ENCODE measurements around the gene ZNF768.

DNA sequence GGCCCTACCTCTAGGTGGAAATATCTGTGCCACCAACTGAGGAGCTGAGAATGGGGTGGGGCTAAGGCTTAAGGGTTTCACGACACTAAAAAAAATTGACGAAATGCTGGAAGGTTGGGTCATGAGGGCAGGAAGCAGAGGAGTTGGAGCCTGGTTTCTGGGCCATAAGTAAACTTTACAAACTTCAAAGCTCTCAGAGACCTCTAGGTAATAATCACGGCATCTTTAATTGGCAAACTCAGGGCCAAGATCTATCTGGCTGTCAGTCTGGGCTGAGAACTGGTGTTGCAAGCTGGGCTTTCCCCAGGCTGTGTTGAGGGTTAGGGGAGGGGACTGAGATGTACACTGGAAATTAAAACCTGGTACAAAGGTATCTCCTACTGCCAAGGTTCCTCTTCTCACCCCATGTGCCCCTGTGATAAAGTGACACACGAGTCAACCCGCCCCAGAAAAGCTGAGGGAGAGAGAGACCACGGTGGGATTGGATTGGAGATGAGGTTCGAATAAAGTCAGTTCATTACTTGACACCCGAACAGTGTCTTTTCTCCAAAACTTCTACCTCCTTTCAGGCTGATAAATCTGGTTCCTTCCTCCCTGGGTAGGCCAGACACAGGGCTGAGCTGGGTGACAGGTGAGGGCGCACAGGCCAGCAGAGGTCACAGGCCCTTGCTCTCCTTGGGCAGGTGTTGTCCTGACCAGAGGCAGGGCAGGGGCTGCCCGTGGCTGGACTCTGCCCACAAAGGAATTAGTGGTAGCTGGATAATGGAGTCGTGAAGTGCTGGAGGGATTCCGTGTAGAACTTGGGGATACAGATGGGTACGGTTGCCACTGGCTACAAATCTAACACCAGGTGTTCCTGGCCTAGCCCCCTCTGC lies 4.0 kb upstream of the ZNF768 start:
- TF ChIP-seq ZZZ3 (CRISPR knock-in tag; IDR thresholded peaks at IDR 0.05; ENCODE audit: borderline replicate concordance) (no peak), TARDBP (CRISPR knock-in tag; IDR thresholded peaks at IDR 0.05) (0 out of 2 replicates have a peak, but pooled peaks have one; percentile 54), TAF1 (CRISPR knock-in tag; IDR thresholded peaks at IDR 0.05) (no peak), FOXK2 (IDR thresholded peaks at IDR 0.05) (no peak), NCOR1 (IDR thresholded peaks at IDR 0.05; ENCODE audit: borderline replicate concordance, low read length) (no peak), KLF15 (CRISPR knock-in tag; IDR thresholded peaks at IDR 0.05; ENCODE audit: borderline replicate concordance) (no peak), POLR2AphosphoS5 (IDR thresholded peaks at IDR 0.05; ENCODE audit: low read depth, low read length) (0 out of 2 replicates have a peak, but pooled peaks have one; percentile 42), POLR2A (IDR thresholded peaks at IDR 0.05; ENCODE audit: insufficient read depth in 1 of 2, low read depth in 2 of 2, low read length in 2 of 2) (peak; percentile 11 to 35; a peak in 2 of 4 replicates), JUN (CRISPR knock-in tag; IDR thresholded peaks at IDR 0.05) (no peak), FIP1L1 (IDR thresholded peaks at IDR 0.05; ENCODE audit: borderline replicate concordance, insufficient read depth, low read depth, low read length) (no peak), RARA (CRISPR knock-in tag; IDR thresholded peaks at IDR 0.05) (no peak), NFYB (CRISPR knock-in tag; IDR thresholded peaks at IDR 0.05) (no peak)
- TF ChIP-seq, protein P1, sequence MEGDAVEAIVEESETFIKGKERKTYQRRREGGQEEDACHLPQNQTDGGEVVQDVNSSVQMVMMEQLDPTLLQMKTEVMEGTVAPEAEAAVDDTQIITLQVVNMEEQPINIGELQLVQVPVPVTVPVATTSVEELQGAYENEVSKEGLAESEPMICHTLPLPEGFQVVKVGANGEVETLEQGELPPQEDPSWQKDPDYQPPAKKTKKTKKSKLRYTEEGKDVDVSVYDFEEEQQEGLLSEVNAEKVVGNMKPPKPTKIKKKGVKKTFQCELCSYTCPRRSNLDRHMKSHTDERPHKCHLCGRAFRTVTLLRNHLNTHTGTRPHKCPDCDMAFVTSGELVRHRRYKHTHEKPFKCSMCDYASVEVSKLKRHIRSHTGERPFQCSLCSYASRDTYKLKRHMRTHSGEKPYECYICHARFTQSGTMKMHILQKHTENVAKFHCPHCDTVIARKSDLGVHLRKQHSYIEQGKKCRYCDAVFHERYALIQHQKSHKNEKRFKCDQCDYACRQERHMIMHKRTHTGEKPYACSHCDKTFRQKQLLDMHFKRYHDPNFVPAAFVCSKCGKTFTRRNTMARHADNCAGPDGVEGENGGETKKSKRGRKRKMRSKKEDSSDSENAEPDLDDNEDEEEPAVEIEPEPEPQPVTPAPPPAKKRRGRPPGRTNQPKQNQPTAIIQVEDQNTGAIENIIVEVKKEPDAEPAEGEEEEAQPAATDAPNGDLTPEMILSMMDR (CRISPR knock-in tag; IDR thresholded peaks at IDR 0.05): no peak
- TF ChIP-seq, protein P2, sequence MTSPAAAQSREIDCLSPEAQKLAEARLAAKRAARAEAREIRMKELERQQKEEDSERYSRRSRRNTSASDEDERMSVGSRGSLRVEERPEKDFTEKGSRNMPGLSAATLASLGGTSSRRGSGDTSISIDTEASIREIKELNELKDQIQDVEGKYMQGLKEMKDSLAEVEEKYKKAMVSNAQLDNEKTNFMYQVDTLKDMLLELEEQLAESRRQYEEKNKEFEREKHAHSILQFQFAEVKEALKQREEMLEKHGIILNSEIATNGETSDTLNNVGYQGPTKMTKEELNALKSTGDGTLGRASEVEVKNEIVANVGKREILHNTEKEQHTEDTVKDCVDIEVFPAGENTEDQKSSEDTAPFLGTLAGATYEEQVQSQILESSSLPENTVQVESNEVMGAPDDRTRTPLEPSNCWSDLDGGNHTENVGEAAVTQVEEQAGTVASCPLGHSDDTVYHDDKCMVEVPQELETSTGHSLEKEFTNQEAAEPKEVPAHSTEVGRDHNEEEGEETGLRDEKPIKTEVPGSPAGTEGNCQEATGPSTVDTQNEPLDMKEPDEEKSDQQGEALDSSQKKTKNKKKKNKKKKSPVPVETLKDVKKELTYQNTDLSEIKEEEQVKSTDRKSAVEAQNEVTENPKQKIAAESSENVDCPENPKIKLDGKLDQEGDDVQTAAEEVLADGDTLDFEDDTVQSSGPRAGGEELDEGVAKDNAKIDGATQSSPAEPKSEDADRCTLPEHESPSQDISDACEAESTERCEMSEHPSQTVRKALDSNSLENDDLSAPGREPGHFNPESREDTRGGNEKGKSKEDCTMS (CRISPR knock-in tag; conservative IDR thresholded peaks at IDR 0.05): no peak

Data from HepG2 (cell line).